OCI-LY7 (cell line): Measurements from ENCODE around the gene TSACC.

Experiments used
- EZH2phosphoT487 ChIP-seq: fragments of 200-600 bp; sonication (generic); IDR thresholded peaks from 2 replicates; pipeline ENCODE4 v1.6.1; 2018; ENCODE audit warnings: low read depth, borderline replicate concordance, mild to moderate bottlenecking, mixed run types, antibody characterized with exemption, low read length, moderate library complexity, mixed read lengths
- TF ChIP-seq, protein P1 (sequence below): fragments of 200-600 bp; sonication (generic); conservative IDR thresholded peaks from 2 replicates; pipeline ENCODE4 v1.5.1; 2014; ENCODE audit warnings: mild to moderate bottlenecking, antibody characterized with exemption, low read length, moderate library complexity, mixed read lengths

GRCh38 chr1:156308078-156308477 lies 30.2 kb upstream of the TSACC start:
- TF ChIP-seq, protein P1, sequence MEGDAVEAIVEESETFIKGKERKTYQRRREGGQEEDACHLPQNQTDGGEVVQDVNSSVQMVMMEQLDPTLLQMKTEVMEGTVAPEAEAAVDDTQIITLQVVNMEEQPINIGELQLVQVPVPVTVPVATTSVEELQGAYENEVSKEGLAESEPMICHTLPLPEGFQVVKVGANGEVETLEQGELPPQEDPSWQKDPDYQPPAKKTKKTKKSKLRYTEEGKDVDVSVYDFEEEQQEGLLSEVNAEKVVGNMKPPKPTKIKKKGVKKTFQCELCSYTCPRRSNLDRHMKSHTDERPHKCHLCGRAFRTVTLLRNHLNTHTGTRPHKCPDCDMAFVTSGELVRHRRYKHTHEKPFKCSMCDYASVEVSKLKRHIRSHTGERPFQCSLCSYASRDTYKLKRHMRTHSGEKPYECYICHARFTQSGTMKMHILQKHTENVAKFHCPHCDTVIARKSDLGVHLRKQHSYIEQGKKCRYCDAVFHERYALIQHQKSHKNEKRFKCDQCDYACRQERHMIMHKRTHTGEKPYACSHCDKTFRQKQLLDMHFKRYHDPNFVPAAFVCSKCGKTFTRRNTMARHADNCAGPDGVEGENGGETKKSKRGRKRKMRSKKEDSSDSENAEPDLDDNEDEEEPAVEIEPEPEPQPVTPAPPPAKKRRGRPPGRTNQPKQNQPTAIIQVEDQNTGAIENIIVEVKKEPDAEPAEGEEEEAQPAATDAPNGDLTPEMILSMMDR: no peak
- no peak for TF ChIP-seq EZH2phosphoT487
